ENCODE measurements around the gene LRRC25. TPM values are rescaled to one million over a fixed set of nuclear protein-coding genes. Genes with fewer than 3 reads are reported as not detected.
A peak's percentile ranks its signal among the peaks of the same experiment; 100 is the strongest.

The LRRC25 gene
- polyA plus RNA-seq (2013, experiment 1 of 2), result 1.0 TPM
- polyA plus RNA-seq (2013, experiment 2 of 2), result 1.1 TPM

- Histone ChIP-seq H3K23ac (ENCODE audit: low read length in 2 of 2) (peak within 1 kb of the TSS in 1 of 2 experiments; percentile 9), H2BK5ac (ENCODE audit: low read depth, low read length, poor library complexity, severe bottlenecking) (no peak within 1 kb of the TSS), H2BK12ac (ENCODE audit: low read length in 2 of 2) (peak within 1 kb of the TSS; percentile 53 to 91), H2AK5ac (ENCODE audit: low read length, severe bottlenecking) (peak within 1 kb of the TSS; percentile 23), H3K79me1 (replicated peaks; ENCODE audit: low read length, poor library complexity, severe bottlenecking) (no peaks in the 10 kb centered on the region), H3K9me3 (ENCODE audit: control insufficient read depth, low read length) (no peaks in the 10 kb centered on the region), H3K18ac (ENCODE audit: low read depth in 1 of 2, low read length in 2 of 2) (peak within 1 kb of the TSS; percentile 5 to 93), H3K4me3 (ENCODE audit: insufficient read depth in 1 of 2, low read depth in 1 of 2, low read length in 2 of 2) (no peak within 1 kb of the TSS), H3K4ac (ENCODE audit: low read depth in 1 of 2, low read length in 2 of 2) (peak within 1 kb of the TSS; percentile 30 to 71), H4K91ac (ENCODE audit: low read length) (peak within 1 kb of the TSS; percentile 91), H4K8ac (ENCODE audit: low read length) (peak within 1 kb of the TSS; percentile 46), H3K4me2 (ENCODE audit: low read length, poor library complexity, severe bottlenecking) (no peak within 1 kb of the TSS), H3K4me1 (ENCODE audit: control insufficient read depth, insufficient read depth, low read depth, low read length) (peaks cover 21% of the 10 kb centered on the region), H3K27ac (ENCODE audit: low read length, poor library complexity, severe bottlenecking) (no peak within 1 kb of the TSS), H3K14ac (ENCODE audit: low read length in 2 of 2) (peak within 1 kb of the TSS in 1 of 2 experiments; percentile 26), H2BK120ac (ENCODE audit: low read depth, low read length) (peak within 1 kb of the TSS; percentile 35), H2BK15ac (ENCODE audit: low read depth, poor library complexity, severe bottlenecking) (peak within 1 kb of the TSS; percentile 26), H2AFZ (ENCODE audit: low read depth, low read length) (peak within 1 kb of the TSS; percentile 8), H3K36me3 (ENCODE audit: control insufficient read depth in 1 of 2, insufficient read depth in 2 of 2, low read depth in 1 of 2, low read length in 2 of 2) (no peaks in the 10 kb centered on the region), H3K9ac (ENCODE audit: low read length) (no peak within 1 kb of the TSS), H3K27me3 (ENCODE audit: control insufficient read depth in 1 of 2, insufficient read depth in 1 of 2, low read length in 2 of 2) (peaks cover 0 to 19% of the 10 kb centered on the region in 2 experiments)
- DNase-seq, result no peak
- 41% methylated on average over 29 of the region's 33 CpGs for WGBS
Observed at GRCh38 chr19:18397242-18398202, at the start of gene LRRC25. TSS of gene LRRC25 (minus strand) at chr19:18397622. CDS start at chr19:18396963, 659 bp downstream.

- no peak for DNase-seq
- no peak overlapping the region for H3K27ac ChIP-seq (ENCODE audit: low read length, poor library complexity, severe bottlenecking)
- no peak overlapping the region for H3K4me2 ChIP-seq (ENCODE audit: low read length, poor library complexity, severe bottlenecking)
- H2BK5ac ChIP-seq (ENCODE audit: low read depth, low read length, poor library complexity, severe bottlenecking), result no peak overlapping the region
- no peak overlapping the region for H4K91ac ChIP-seq (ENCODE audit: low read length)
- H2AK5ac ChIP-seq (ENCODE audit: low read length, severe bottlenecking), result no peak overlapping the region
- no peak overlapping the region for H2BK12ac ChIP-seq (ENCODE audit: low read length in 2 of 2)
- H3K4ac ChIP-seq (ENCODE audit: low read depth in 1 of 2, low read length in 2 of 2), result no peak overlapping the region
- no peaks in the 10 kb centered on the region for H3K9me3 ChIP-seq (ENCODE audit: control insufficient read depth, low read length)
- no peak overlapping the region for H3K14ac ChIP-seq (ENCODE audit: low read length in 2 of 2)
- peaks cover 31% of the 10 kb centered on the region for H3K4me1 ChIP-seq (ENCODE audit: control insufficient read depth, insufficient read depth, low read depth, low read length)
- H2AFZ ChIP-seq (ENCODE audit: low read depth, low read length), result no peak overlapping the region
- peak overlapping the region in 1 of 2 experiments; percentile 30 for H3K4me3 ChIP-seq (ENCODE audit: insufficient read depth in 1 of 2, low read depth in 1 of 2, low read length in 2 of 2)
- H3K18ac ChIP-seq (ENCODE audit: low read depth in 1 of 2, low read length in 2 of 2), result peak overlapping the region in 1 of 2 experiments; percentile 18
- H3K9ac ChIP-seq (ENCODE audit: low read length), result no peak overlapping the region
- H4K8ac ChIP-seq (ENCODE audit: low read length), result no peak overlapping the region
- peaks cover 55% of the 10 kb centered on the region for H3K79me1 ChIP-seq (replicated peaks; ENCODE audit: low read length, poor library complexity, severe bottlenecking)
- H3K27me3 ChIP-seq (ENCODE audit: control insufficient read depth in 1 of 2, insufficient read depth in 1 of 2, low read length in 2 of 2), result no peaks in the 10 kb centered on the region
- peaks cover 88 to 94% of the 10 kb centered on the region in 2 experiments for H3K36me3 ChIP-seq (ENCODE audit: control insufficient read depth in 1 of 2, insufficient read depth in 2 of 2, low read depth in 1 of 2, low read length in 2 of 2)
- H2BK120ac ChIP-seq (ENCODE audit: low read depth, low read length), result no peak overlapping the region
- 77% methylated on average over 12 of the region's 12 CpGs for WGBS
- no peak overlapping the region for H3K23ac ChIP-seq (ENCODE audit: low read length in 2 of 2)
- no peak overlapping the region for H2BK15ac ChIP-seq (ENCODE audit: low read depth, poor library complexity, severe bottlenecking)
Observed at GRCh38 chr19:18446811-18447359, 49.5 kb upstream of the LRRC25 start.

- no peaks in the 10 kb centered on the region for H3K9me3 ChIP-seq (ENCODE audit: control insufficient read depth, low read length)
- H3K79me1 ChIP-seq (replicated peaks; ENCODE audit: low read length, poor library complexity, severe bottlenecking), result peaks cover 53% of the 10 kb centered on the region
- no peak overlapping the region for H3K27ac ChIP-seq (ENCODE audit: low read length, poor library complexity, severe bottlenecking)
- no peak overlapping the region for H3K23ac ChIP-seq (ENCODE audit: low read length in 2 of 2)
- H2AK5ac ChIP-seq (ENCODE audit: low read length, severe bottlenecking), result no peak overlapping the region
- no peak overlapping the region for H2BK12ac ChIP-seq (ENCODE audit: low read length in 2 of 2)
- H3K36me3 ChIP-seq (ENCODE audit: control insufficient read depth in 1 of 2, insufficient read depth in 2 of 2, low read depth in 1 of 2, low read length in 2 of 2), result peaks cover 82 to 94% of the 10 kb centered on the region in 2 experiments
- H3K9ac ChIP-seq (ENCODE audit: low read length), result no peak overlapping the region
- H4K8ac ChIP-seq (ENCODE audit: low read length), result no peak overlapping the region
- peaks cover 27% of the 10 kb centered on the region for H3K4me1 ChIP-seq (ENCODE audit: control insufficient read depth, insufficient read depth, low read depth, low read length)
- 89% methylated on average over 34 of the region's 34 CpGs for WGBS
- no peak overlapping the region for H3K14ac ChIP-seq (ENCODE audit: low read length in 2 of 2)
- H3K18ac ChIP-seq (ENCODE audit: low read depth in 1 of 2, low read length in 2 of 2), result no peak overlapping the region
- H2AFZ ChIP-seq (ENCODE audit: low read depth, low read length), result no peak overlapping the region
- H2BK120ac ChIP-seq (ENCODE audit: low read depth, low read length), result no peak overlapping the region
- no peak overlapping the region for H2BK5ac ChIP-seq (ENCODE audit: low read depth, low read length, poor library complexity, severe bottlenecking)
- H2BK15ac ChIP-seq (ENCODE audit: low read depth, poor library complexity, severe bottlenecking), result no peak overlapping the region
- no peak overlapping the region for H3K4ac ChIP-seq (ENCODE audit: low read depth in 1 of 2, low read length in 2 of 2)
- no peak overlapping the region for H4K91ac ChIP-seq (ENCODE audit: low read length)
- H3K27me3 ChIP-seq (ENCODE audit: control insufficient read depth in 1 of 2, insufficient read depth in 1 of 2, low read length in 2 of 2), result no peaks in the 10 kb centered on the region
- H3K4me3 ChIP-seq (ENCODE audit: insufficient read depth in 1 of 2, low read depth in 1 of 2, low read length in 2 of 2), result no peak overlapping the region
- no peak overlapping the region for H3K4me2 ChIP-seq (ENCODE audit: low read length, poor library complexity, severe bottlenecking)
- no peak for DNase-seq
Observed at GRCh38 chr19:18446145-18446810, 48.9 kb upstream of the LRRC25 start.
